NCI-H1436 treated with DMSO at 0.1 percent for 48 hours (cell line): ENCODE measurements around the gene MRPL52.
"Not testable (repeated sequence)": the region's sequence is repeated elsewhere in the genome, so short reads cannot be mapped to it uniquely, and the experiment has no call there.

ENCODE experiments used
- DNase-seq: peaks from one replicate; lab custom pipeline; 2025; lab: John Stamatoyannopoulos, UW

MRPL52 gene

DNA sequence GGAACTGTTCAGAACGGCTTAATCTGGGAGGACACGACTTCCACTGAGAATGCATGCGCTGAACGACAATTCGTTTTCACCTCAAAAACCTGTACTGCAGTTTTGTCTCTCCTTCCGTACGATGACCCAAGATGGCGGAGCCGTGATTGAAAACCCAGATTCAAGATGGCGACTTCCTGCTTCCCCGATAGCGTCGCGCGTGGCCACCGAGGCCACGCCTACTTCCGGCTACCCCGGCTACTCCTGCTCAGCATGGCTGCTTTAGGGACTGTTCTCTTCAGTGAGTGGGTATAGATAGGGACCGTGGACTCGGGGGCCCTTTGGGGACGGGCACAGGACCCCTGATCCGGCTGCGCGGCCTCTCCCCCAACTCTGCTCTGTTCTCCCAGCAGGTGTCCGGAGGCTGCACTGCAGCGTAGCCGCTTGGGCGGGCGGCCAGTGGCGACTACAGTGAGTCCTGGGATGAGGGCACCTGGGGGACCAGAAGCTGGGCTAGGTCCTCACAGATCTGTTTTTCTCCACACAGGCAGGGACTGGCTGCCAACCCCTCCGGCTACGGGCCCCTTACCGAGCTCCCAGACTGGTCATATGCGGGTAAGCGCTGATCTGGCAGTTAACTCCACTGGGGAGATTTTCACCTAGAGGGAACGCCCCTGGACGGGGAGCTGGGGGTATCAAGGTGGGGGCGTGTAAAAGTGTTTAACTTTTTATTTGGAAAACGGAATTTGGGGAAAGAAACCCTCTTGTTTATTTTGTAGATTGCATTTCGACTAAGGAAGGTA, at the start of gene MRPL52:
TSS of gene MRPL52 (plus strand) at position 227 of the 782 bp plus-strand sequence. CDS start at position 253, 26 bp downstream.
- peak; percentile 37 for DNase-seq

DNA sequence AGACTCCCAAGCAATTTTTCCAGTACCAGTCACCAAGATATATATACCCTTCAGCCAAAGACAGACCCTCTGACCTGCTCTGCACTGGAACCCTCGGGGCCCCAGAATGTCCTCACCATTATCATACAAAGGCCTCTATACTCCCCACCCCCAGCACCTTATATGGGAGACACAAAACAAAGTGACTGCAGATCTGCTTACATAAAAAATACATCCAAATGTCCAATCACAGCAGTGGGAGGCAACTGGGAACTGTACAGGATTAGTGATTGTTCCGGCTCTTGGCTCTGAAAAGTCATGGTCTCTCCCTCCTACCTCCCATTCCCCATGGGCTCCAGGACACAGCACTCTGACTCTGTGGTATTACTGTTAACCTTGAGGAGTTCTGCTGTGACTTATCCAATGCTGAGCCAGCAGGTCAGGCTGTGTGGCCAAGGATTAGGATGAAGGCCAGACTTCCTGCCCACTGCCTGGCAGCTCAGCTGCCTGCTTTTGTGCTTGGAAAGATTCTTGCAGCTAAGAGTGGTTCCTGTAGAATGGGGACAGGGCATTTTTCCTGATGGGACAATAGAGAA, 49.5 kb upstream of the MRPL52 start:
- no peak for DNase-seq

DNA sequence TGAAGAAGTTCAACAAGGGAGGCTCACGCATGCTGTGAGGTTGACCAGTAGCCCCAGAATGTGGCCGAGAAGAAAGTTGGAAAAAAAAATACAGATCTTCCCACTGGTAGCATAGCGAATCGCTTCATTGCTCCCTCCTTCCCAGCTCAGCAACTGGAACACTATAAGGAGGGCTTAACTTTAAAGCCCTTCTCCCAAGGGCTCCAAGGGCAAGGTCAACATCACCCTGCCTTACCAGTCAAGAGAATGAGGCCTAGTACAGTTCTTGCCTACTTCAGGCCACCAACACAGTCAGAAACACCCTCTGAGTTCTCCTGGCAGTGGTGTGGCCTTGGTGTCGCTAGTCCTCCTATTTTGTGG, 48.8 kb upstream of the MRPL52 start:
- no peak for DNase-seq

DNA sequence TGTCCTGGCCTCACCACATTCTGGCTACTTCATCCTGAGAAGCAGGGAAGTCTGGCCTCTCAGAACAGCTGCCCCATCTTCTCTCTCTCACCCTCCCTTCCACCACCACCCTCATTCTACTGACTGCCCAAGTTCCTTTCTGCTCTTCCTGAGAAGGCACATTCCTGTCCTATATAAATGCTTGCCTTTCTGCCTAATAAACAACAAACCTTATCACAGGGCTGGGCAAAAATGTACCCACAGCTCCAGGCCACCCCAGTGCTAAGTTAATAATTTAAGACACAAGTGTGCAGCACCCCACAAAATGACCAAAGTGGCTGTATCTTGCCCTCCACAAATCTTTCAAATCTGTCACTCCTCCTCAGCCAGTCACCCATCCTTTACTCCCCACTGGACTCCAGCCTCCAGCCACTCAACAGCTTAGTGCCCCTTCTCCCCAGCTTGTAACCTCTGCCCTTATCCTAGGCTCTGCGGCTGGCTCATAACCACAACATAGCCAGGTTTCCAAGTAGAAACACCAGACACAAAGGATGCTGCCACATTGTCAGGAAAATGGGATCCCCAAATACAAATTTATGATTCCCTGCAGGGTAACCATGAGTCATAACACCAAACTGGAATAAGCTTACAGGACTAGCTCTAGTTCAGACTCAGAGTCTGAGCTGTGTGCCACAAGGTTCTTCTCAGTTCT, 48.2 kb upstream of the MRPL52 start:
- no peak for DNase-seq

DNA sequence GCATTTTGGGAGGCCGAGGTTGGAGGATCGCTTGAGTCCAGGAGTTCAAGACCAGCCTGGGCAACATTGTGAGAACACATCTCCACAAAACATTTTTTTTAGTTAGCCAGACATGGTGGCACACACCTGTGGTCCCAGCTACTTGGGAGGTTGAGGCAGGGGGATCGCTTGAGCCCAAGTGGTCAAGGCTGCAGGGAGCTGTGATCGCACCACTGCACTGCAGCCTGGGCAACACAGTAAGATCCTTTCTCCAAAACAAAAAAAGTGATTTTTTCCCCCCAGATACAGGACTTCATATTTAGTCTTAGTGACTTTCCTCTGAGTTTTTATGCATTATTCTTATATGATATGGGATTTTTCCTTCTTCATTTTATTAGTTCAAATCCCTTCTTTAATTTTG, 43.0 kb upstream of the MRPL52 start:
- no peak for DNase-seq

DNA sequence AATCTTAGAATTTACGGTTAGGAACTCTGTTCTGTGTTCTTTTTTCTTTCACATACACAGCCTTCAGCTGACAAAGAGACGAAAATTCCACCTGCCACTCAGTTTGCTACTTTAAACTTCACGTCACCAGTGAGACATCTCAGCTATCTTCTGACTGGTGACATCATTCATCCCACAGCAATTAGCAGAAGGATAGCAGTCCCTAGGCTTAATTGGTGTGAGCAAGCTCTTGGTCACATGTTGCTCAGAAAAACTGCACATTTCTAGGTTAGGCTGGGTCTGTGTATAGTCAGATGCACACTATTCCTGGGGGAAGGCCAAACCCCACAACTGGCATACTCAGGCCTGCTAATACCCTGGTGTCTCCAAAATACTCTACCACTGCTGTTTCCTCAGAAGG, 38.4 kb upstream of the MRPL52 start:
- no peak for DNase-seq

DNA sequence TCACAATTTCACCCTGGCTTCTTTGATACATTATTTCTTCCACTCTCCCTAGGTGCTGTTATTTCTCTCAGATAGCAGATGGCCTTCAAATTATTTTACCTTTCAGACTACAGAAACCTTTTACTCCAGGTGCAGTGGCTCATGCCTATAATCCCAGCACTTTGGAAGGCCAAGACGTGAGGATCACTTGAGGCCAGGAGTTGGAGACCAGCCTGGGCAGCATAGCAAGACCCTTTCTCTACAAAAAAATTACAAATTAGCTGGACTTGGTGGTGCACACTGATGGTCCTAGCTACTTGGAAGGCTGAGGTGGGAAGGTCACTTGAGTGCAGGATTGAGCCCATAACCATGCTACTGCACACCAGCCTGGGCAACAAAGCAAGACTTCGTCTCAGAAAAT, 37.5 kb upstream of the MRPL52 start:
- no peak for DNase-seq

DNA sequence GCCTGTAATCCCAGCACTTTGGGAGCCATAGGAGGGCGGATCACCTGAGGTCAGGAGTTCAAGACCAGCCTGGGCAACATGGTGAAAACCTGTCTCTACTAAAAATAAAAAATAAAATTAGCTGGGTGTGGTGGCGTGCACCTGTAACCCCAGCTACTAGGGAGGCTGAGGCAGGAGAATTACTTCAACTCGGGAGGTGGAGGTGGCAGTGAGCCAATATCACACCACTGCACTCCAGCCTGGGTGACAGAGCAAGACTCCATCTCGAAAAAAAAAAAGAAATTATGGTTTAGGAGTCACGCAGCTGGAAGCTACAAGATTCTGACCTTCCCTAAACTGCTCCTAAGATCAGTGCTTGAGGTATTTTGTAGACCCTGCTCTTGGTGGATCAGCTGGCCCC, 36.1 kb upstream of the MRPL52 start:
- not testable (repeated sequence) for DNase-seq

DNA sequence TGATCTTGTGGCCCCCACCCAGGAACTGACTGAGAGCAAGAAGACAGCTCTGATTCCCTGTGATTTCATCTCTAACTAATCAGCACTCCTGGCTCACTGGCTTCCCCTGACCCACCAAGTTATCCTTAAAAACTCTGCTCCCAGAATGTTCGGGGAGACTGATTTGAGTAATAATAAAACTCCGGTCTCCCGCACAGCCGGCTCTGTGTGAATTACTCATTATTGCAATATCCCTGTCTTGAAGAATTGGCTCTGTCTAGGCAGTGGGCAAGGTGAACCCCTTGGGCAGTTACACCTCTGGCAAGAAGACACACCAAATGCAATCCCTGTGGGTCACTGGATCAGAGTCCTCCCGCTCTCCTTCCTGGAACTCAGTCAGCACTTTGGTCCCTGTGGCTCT, 35.7 kb upstream of the MRPL52 start:
- DNase-seq = no peak

DNA sequence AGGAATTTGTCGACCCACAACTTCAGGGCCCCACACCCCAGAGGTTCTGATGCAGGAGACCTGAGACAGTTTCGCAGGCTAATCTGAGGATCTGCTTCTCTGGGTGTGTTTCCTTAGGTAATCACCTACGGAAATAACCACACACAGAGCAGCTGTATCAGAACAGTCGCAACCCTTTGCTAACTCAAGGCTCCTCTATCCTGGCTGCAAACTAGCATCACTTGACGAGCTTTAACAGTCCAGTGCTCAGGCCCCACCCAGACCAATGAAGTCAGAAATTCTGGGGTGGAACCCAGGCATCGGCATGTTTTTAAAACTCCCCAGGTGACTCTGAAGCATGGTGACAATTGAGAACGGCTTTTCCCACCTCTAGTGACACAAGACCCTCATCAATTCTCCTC, 35.1 kb upstream of the MRPL52 start:
- DNase-seq = no peak

DNA sequence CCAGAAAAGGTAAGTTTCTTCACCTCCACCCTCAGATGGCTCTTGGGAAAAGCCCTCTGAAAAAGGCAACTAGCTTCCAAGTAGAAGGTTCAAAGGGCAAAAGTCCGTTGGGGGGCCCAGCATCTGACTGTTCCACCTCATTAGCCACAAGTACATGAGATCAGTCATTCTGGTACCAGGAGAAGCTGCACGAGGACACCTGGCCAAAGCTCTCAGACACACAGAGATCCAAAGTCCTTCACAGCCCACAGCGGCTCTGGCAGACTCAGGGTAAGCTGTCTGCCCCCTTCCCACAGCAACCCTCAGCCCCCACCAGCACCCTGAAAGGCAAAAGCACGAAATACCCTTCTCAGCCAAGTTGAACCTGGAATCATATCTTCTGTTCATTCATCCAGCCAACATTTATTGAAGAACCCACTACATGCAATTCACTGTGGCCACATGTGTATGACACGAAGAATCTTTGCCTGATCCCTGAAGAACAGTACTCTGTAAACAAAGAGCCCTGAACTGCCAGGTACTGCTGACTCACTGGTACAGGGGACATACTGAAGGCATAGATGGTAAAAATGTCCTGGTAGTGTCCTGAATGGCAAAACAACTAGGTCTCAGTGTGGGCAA, 33.5 kb upstream of the MRPL52 start:
- no peak for DNase-seq

DNA sequence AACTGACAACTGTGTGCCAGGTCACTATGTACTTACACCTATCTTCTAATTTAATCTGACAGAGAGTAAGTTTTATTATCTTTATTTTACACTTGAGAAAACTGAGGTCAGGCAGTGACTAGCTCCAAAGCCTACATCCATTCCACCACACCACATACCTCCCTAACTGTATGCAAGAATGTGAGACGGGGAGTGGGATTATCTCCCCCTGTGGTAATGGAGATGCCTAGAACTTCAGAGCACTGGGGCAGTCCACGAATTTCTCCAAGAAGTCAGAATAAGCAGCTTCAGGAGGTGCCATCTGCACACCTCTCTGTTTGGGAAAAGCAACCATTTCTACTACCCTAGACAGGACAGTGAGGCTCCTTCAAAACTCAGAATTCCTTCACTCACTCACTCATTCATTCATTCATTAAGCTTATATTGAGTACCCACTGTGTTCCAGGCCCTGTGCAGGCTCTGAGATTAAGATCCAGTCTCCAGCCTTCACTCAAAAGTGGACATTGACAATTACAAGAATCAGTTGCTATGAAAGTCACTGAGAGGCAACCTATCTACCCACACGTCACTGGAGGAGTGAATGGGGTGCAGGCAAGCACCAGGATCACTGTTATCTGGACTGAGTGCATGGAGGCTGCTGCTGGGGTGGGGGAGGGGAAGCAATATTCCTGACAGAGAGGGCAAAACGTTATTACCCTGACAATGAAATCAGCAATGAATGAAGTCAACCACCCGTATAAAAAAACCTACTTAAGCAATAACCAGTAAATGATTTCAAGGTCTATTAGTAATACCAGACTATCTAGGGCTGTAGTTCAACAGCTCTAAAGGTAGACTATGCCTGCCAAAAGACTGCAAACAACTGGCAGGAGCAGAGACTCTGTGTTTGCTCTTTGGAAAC, 32.4 kb upstream of the MRPL52 start:
- no peak for DNase-seq

DNA sequence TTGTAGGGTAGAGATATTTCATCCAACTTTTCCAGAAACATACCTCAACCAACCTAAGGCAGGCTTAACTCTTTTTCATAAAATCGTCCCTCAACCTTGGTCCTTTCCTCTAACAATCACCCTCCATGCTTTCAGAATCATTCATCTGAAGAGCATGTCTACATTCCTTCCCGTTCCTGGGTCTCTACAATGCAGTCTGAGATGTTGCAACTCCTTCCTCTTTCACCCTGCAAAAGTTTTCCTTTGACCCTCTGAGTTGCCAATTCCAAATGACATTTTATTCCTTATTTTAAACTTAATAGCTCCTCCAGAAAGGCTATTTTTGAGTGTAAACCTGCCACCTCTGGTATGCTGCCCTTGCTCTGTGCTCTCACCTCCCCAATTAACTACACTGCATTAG, 31.2 kb upstream of the MRPL52 start:
- no peak for DNase-seq

DNA sequence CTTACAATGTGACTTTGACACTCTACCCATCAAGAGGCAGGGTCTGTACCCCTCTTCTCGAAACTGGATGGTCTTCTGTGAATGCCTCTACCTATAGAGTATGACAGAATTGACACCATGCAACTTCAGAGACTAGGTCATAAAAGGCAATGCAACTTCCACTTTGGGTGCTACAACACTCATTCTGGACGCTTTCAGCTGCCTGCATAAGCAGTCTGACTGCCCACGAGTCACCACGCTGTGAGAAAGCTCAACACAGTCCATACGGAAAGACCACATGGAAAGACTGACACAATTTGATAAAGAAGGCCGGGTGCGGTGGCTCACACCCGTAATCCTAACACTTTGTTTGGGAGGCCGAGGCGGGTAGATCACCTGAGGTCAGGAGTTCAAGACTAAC, 29.3 kb upstream of the MRPL52 start:
- DNase-seq = no peak

DNA sequence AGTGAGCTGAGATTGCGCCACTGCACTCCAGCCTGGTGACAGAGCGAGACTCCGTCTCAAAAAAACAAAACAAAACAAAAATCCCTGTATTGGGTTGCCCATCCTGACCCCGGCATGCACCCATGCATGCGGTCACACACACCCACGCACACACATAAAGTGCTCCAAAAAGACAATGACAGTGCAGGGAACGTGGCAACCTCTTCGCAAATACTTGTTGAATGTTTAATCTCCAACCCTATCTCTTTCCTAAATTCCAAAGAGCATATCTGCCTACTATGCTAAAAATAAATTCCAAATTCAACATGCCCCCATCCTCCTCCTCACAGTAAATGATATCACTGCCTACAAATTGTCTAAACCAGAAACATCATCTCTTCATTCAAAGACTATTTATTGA, 28.0 kb upstream of the MRPL52 start:
- DNase-seq = no peak

DNA sequence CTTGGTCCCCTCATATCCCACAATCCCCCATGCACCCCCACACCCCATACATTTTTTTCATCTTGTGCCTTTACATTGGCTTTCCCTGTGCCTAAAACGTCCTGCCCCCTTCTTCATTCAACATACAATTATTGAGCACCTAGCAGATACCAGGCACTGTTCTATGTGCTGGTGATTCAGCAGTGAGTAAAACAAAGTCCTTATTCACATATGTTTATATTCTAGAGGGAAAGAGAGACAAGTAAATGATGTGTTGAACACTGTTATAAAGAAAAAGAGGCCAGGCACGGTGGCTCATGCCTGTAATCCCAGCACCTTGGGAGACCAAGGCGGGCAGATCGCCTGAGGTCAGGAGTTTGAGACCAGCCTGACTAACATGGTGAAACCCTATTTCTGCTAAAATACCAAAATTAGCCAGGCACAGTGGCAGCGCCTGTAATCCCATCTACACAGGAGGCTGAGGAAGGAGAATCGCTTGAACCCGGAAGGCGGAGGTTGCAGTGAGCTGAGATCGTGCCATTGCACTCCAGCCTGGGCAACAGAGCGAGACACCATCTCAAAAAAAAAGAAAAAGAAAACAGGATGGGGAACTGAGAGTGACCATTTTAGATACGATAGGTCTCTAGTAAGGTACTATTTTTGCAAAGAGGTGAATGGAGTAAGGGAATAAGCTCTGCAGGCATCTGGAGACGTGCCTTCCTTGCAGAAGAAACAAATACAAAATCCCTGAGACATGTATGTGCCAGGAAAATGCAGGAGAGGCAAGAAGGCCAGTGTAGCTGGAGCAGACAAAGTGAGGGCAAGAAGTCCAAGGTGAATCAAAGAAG, 26.6 kb upstream of the MRPL52 start:
- DNase-seq = no peak

DNA sequence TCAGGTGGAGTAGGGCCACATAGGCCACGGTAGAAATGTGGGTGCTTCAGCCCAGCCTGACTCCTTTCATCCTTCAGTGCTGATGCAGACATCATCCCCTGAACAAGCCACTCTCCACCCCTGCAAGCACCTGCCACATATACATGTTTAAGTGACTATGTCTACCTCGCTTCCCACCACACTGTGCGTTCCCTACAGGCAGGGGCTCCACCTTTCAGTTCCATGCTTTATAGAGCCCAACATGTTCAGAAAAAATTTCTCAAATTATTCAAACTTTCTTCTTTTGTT, 26.1 kb upstream of the MRPL52 start:
- no peak for DNase-seq

DNA sequence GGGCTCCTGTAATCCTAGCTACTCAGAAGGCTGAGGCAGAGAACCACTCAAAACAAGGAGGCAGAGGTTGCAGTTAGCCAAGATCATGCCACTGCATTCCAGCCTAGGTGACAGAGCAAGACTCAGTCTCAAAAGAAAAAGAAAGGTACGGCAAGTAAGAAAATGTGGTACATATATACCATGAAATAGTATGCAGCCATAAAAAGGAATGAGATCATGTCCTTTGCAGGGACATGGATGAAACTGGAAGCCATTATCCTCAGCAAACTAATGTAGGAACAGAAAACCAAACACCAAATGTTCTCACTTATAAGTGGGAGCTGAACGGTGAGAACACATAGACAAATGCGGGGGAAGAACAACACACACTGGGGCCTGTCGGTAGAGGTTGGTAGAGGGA, 24.5 kb upstream of the MRPL52 start:
- DNase-seq = not testable (repeated sequence)

DNA sequence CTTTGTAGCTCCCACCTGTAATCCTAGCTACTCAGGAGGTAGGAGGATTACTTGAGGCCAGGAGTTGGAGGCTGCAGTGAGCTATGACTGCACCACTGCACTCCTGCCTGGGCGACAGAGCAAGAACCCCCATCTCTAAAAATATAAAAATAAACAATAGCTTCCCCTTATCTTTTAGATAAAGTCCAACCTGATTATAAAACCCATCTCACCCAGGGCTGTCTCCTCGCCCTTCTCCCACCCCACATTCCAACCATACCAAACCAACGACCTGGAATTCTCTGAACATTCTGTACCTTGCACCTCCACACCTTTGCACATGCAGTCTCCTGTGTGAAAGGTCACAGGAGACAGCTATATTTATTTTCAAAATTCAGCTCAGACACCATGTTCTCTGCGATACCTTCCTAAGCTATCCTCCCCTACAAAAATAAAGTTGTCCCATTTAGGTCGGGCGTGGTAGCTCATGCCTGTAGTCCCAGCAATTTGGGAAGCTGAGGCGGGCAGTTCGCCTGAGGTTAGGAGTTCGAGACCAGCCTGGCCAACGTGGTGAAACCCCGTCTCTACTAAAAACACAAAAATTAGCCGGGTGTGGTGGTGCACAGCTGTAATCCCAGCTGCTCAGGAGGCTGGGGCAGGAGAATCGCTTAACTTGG, 22.1 kb upstream of the MRPL52 start:
- DNase-seq = no peak

DNA sequence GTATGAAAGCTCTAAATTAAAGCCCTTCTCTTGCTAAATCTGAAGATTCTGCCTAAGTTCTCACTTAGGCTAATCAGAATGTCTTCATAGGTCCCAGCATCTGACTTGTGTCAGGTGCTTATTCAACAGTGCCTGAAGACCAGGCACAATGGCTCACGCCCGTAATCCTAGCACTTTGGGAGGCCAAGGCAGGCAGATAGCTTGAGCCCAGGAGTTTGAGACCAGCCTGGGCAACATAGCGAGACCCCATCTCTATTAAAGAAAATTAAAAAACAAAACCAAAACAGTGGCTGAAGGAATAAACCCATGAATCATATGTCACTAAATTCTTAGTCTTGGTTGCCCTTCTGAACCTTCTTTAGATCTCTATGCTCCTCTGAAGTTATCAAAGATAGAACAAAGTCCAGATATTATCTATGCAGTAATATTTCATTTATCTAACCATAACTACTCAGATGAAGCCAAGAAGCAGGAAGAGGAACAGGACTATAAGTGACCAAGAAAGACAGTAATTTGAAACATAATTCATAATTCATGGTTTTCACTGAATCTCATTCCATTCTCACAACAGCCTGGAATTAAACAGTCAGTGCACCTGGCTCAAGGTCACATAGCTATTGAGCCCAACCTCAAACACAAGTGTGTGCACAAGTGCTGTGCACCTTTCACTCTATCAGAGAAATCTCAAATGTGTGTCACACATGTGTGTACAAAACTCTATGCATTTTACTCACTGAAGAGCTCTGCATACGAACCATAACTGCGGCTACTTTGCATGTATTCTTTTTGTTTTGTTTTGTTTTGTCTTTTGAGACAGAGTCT, 21.1 kb upstream of the MRPL52 start:
- DNase-seq = no peak
